DND-41 (cell line): ENCODE measurements around the gene PPARA.

ENCODE experiments used
- ATAC-seq: fragments of 200-7000 bp; cut with Tn5 transposase; 3 replicates; pipeline ENCODE4 v1.9.1; 2021; ENCODE audit warnings: low read depth; ENCODE audit not compliant: insufficient read depth
- DNase-seq: peaks from one replicate; pipeline ENCODE4 v3.0.0-alpha.2; 2020
- H2AFZ ChIP-seq: 2 replicates; pipeline ENCODE4 v1.6.0; 2012; ENCODE audit warnings: low read depth, low read length
- H3K27ac ChIP-seq: 2 replicates; pipeline ENCODE4 v1.5.1; 2012; ENCODE audit warnings: low read length, inconsistent platforms
- H3K27me3 ChIP-seq: fragments of 200-600 bp; sonication (generic); 2 replicates; pipeline ENCODE4 v1.6.0; 2012; ENCODE audit warnings: low read length, mild to moderate bottlenecking, inconsistent platforms; ENCODE audit not compliant: insufficient read depth, poor library complexity
- H3K36me3 ChIP-seq: 2 replicates; pipeline ENCODE4 v1.5.1; 2012; ENCODE audit warnings: low read length, inconsistent platforms; ENCODE audit not compliant: insufficient read depth
- H3K4me1 ChIP-seq: 2 replicates; pipeline ENCODE4 v1.5.1; 2012; ENCODE audit warnings: mild to moderate bottlenecking, low read length; ENCODE audit not compliant: insufficient read depth
- H3K4me2 ChIP-seq: 2 replicates; pipeline ENCODE4 v1.6.0; 2012; ENCODE audit warnings: mild to moderate bottlenecking, moderate library complexity, low read length, inconsistent platforms; ENCODE audit not compliant: insufficient read depth
- H3K4me3 ChIP-seq, 2 experiments: fragments of 200-600 bp in 1 of 2; shearing (Covaris generic) in 1 of 2; 2 replicates each; pipeline ENCODE4 v1.5.1; 2012 to 2016; ENCODE audit warnings: inconsistent platforms in 2 of 2, low read length in 2 of 2, mild to moderate bottlenecking in 2 of 2, low read depth in 1 of 2, moderate library complexity in 1 of 2
- H3K79me2 ChIP-seq: 2 replicates; pipeline ENCODE4 v1.6.0; 2012; ENCODE audit warnings: low read length, inconsistent platforms; ENCODE audit not compliant: insufficient read depth
- H3K9ac ChIP-seq: 2 replicates; pipeline ENCODE4 v1.6.0; 2012; ENCODE audit warnings: low read depth, mild to moderate bottlenecking, inconsistent platforms, low read length, moderate library complexity
- H3K9me3 ChIP-seq: 2 replicates; pipeline ENCODE4 v1.5.1; 2012; ENCODE audit warnings: low read length, moderate library complexity, mild to moderate bottlenecking, inconsistent platforms; ENCODE audit not compliant: insufficient read depth, severe bottlenecking
- H4K20me1 ChIP-seq: 2 replicates; pipeline ENCODE4 v1.6.0; 2012; ENCODE audit warnings: low read length; ENCODE audit not compliant: insufficient read depth
- CTCF ChIP-seq: IDR thresholded peaks from 2 replicates; pipeline ENCODE4 v1.5.1; 2012; ENCODE audit warnings: borderline replicate concordance, low read length, moderate library complexity, mild to moderate bottlenecking; ENCODE audit not compliant: poor library complexity, severe bottlenecking; ENCODE audit errors: extremely low read depth
- EZH2 ChIP-seq: IDR thresholded peaks from 3 replicates; pipeline ENCODE4 v1.6.1; 2012; ENCODE audit warnings: borderline replicate concordance, low read depth, mild to moderate bottlenecking, moderate library complexity, low read length, inconsistent platforms; ENCODE audit not compliant: severe bottlenecking

The PPARA gene

GRCh38 chr22:46175631-46176030 is 25.3 kb downstream of the PPARA start:
- H3K27ac ChIP-seq: no peak overlapping the region
- H3K4me3 ChIP-seq: no peak overlapping the region
- H4K20me1 ChIP-seq: peaks cover 4% of the 10 kb centered on the region; the same call in 1 of the 2 replicates
- H3K36me3 ChIP-seq: peaks cover 49% of the 10 kb centered on the region
- no peak overlapping the region for H3K9ac ChIP-seq
- peaks cover 33% of the 10 kb centered on the region for H3K9me3 ChIP-seq
- H2AFZ ChIP-seq: no peak overlapping the region
- ATAC-seq: no peak
- peaks cover 22% of the 10 kb centered on the region for H3K79me2 ChIP-seq
- H3K4me1 ChIP-seq: peaks cover 12% of the 10 kb centered on the region
- no peaks in the 10 kb centered on the region for H3K27me3 ChIP-seq
- H3K4me2 ChIP-seq: no peak overlapping the region
- DNase-seq: no peak
- TF ChIP-seq CTCF (no peak), EZH2 (no peak)

- H3K9ac ChIP-seq: no peak overlapping the region
- no peak overlapping the region for H3K4me2 ChIP-seq
- no peaks in the 10 kb centered on the region for H4K20me1 ChIP-seq
- TF ChIP-seq CTCF (no peak), EZH2 (no peak)
- peaks cover 54% of the 10 kb centered on the region for H3K36me3 ChIP-seq
- H3K4me1 ChIP-seq: peaks cover 6% of the 10 kb centered on the region
- H3K4me3 ChIP-seq: no peak overlapping the region
- no peak overlapping the region for H3K27ac ChIP-seq
- H3K27me3 ChIP-seq: no peaks in the 10 kb centered on the region
- no peak for ATAC-seq
- no peak for DNase-seq
- no peak overlapping the region for H2AFZ ChIP-seq
- peaks cover 42% of the 10 kb centered on the region for H3K9me3 ChIP-seq
- H3K79me2 ChIP-seq: peaks cover 17% of the 10 kb centered on the region
Observed at GRCh38 chr22:46176508-46177003, 26.2 kb downstream of the PPARA start.

DNA sequence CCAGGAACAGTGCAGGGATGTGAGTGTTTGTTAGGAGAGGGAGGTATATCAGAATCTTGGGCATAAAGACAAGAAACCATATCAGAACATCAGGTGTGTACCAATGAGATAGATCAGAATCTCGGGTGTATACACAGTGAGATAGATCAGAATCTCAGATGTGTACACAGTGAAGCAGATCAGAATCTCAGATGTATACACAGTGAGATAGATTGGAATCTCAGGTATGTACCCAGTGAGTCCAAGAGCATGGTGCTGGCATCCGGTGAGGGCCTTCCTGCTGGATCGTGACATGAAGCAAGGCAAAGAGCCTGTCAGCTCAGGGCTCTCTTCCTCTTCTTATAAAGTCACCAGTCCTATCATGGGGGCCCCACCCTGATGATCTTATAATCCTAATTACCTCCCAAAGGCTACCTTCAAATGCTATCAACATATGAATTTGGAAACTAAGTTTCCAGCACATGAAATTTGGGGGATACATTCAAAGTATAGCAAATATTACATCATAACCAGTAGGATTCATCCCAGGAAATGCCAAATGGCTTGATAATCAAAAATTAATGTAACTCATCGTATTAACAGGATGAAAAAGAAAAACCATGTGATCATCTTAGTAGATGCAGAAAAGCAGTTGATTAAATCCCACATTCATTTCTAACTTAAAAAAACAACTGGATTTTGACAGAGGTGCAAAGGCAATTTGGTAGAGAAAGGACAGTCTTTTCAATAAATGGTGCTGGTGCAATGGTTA is 28.6 kb downstream of the PPARA start:
- Histone ChIP-seq H3K4me1 (no peaks in the 10 kb centered on the region; the same call in 1 of the 2 replicates), H4K20me1 (no peaks in the 10 kb centered on the region), H3K79me2 (peaks cover 8% of the 10 kb centered on the region), H3K4me3 (no peak overlapping the region), H3K27me3 (no peaks in the 10 kb centered on the region), H3K9me3 (peaks cover 44% of the 10 kb centered on the region), H2AFZ (no peak overlapping the region), H3K4me2 (no peak overlapping the region), H3K9ac (no peak overlapping the region), H3K36me3 (peaks cover 76% of the 10 kb centered on the region), H3K27ac (no peak overlapping the region)
- no peak for ATAC-seq
- no peak for DNase-seq
- TF ChIP-seq EZH2: no peak

DNA sequence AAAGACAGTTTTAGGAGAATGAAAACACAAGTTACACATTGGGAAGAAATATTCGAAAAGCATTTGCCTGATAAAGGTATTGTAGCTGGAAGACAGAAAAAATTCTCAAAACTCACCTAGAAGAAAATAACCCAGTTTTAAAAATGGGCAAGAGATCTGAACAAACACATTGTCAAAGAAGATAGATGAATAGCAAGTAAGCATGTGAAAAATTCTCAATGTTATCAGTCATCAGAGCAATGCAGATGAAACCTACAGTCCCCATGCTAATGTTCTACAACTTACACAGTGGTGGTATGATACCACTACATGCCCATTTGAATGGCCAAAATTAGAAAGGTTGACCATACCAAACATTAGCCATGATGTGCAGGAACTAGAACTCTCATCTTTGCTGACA is 29.4 kb downstream of the PPARA start:
- DNase-seq (no peak), ATAC-seq (no peak)
- Histone ChIP-seq H3K4me2 (no peak overlapping the region), H3K79me2 (peaks cover 5% of the 10 kb centered on the region), H3K27ac (no peak overlapping the region), H3K9ac (no peak overlapping the region), H3K4me1 (no peaks in the 10 kb centered on the region; the same call in 1 of the 2 replicates), H3K9me3 (peaks cover 44% of the 10 kb centered on the region), H2AFZ (no peak overlapping the region), H3K36me3 (peaks cover 81% of the 10 kb centered on the region), H3K27me3 (no peaks in the 10 kb centered on the region), H4K20me1 (no peaks in the 10 kb centered on the region), H3K4me3 (no peak overlapping the region)
- TF ChIP-seq EZH2: no peak
- TF ChIP-seq CTCF: no peak
